SK-N-SH (cell line): ENCODE measurements around the gene MLLT10. TPM values are rescaled to one million over a fixed set of nuclear protein-coding genes. Genes with fewer than 3 reads are reported as not detected.

ENCODE experiments used
- CTCF ChIA-PET: fragments of 300-600, 350-600 bp; formaldehyde crosslinking; extraction: SDS; loops from one replicate; lab custom pipeline; 2021; lab: Yijun Ruan, JAX
- POLR2A ChIA-PET: fragments of 350-600 bp; sonication (Branson Sonifier 250); formaldehyde crosslinking; extraction: SDS; loops from one replicate; lab custom pipeline; 2020; ENCODE audit warnings: antibody characterized with exemption, inconsistent platforms; lab: Yijun Ruan, JAX
- DNase-seq: peaks from one replicate; pipeline ENCODE4 v3.0.0; 2012
- H2AFZ ChIP-seq: fragments of 200-600 bp; sonication (generic); 2 replicates; pipeline ENCODE4 v1.8.1; 2016; ENCODE audit warnings: antibody characterized with exemption, mild to moderate bottlenecking, low read depth
- H3F3A ChIP-seq: fragments of 200-600 bp; sonication (generic); replicated peaks from 2 replicates; pipeline ENCODE3; 2016; ENCODE audit warnings: antibody characterized with exemption, mild to moderate bottlenecking; ENCODE audit not compliant: insufficient read depth
- H3K27ac ChIP-seq, 2 experiments: fragments of 200-500 bp in 1 of 2; fragments of 200-600 bp in 1 of 2; sonication (Bioruptor generic) in 1 of 2; sonication (generic), shearing (Covaris generic) in 1 of 2; 2 replicates each; pipeline versions ENCODE4 v1.5.1 to v1.6.1; 2014 to 2016; ENCODE audit warnings: low read depth in 2 of 2, inconsistent platforms in 1 of 2, low read length in 1 of 2, mild to moderate bottlenecking in 1 of 2, mixed read lengths in 1 of 2
- H3K27me3 ChIP-seq: fragments of 200-600 bp; sonication (generic), shearing (Covaris generic); 2 replicates; pipeline ENCODE4 v1.6.1; 2016; ENCODE audit warnings: mixed run types; ENCODE audit not compliant: insufficient read depth
- H3K36me3 ChIP-seq, 2 experiments: fragments of 200-500 bp in 1 of 2; fragments of 200-600 bp in 1 of 2; sonication (Bioruptor generic) in 1 of 2; sonication (generic) in 1 of 2; replicated peaks in 1 of 2; 2 replicates each; pipeline versions ENCODE3 to v1.5.1; 2014 to 2016; ENCODE audit warnings: low read length in 1 of 2, mild to moderate bottlenecking in 1 of 2; ENCODE audit not compliant: insufficient read depth in 2 of 2, control insufficient read depth in 1 of 2
- H3K4me1 ChIP-seq, 2 experiments: fragments of 200-500 bp in 1 of 2; fragments of 200-600 bp in 1 of 2; sonication (Bioruptor generic) in 1 of 2; sonication (generic), shearing (Covaris generic) in 1 of 2; 2 replicates each; pipeline versions ENCODE4 v1.5.1 to v1.6.1; 2014 to 2016; ENCODE audit warnings: low read depth in 1 of 2, low read length in 1 of 2, mixed run types in 1 of 2; ENCODE audit not compliant: insufficient read depth in 2 of 2, control insufficient read depth in 1 of 2
- H3K4me2 ChIP-seq: fragments of 200-600 bp; sonication (generic), shearing (Covaris generic); 2 replicates; pipeline ENCODE4 v1.6.1; 2017; ENCODE audit warnings: mixed run types
- H3K4me3 ChIP-seq, 2 experiments: fragments of 200-500 bp in 1 of 2; fragments of 200-600 bp in 1 of 2; sonication (Bioruptor generic) in 1 of 2; sonication (generic), shearing (Covaris generic) in 1 of 2; 2 replicates each; pipeline versions ENCODE4 v1.5.1 to v1.8.1; 2014 to 2016; ENCODE audit warnings: low read depth in 2 of 2, inconsistent platforms in 1 of 2, low read length in 1 of 2, mild to moderate bottlenecking in 1 of 2, mixed read lengths in 1 of 2, moderate library complexity in 1 of 2
- H3K79me2 ChIP-seq: fragments of 200-600 bp; sonication (generic); 2 replicates; pipeline ENCODE4 v1.8.1; 2017; ENCODE audit warnings: mild to moderate bottlenecking; ENCODE audit not compliant: insufficient read depth
- H3K9ac ChIP-seq: fragments of 200-600 bp; sonication (generic); 2 replicates; pipeline ENCODE4 v1.6.1; 2017; ENCODE audit warnings: mixed run types
- H3K9me2 ChIP-seq: fragments of 200-600 bp; sonication (generic); 2 replicates; pipeline ENCODE4 v1.6.1; 2017; ENCODE audit warnings: mixed run types
- H3K9me3 ChIP-seq: fragments of 200-600 bp; sonication (generic); 2 replicates; pipeline ENCODE4 v1.6.1; 2017; ENCODE audit warnings: mixed run types, mild to moderate bottlenecking, moderate library complexity
- H4K20me1 ChIP-seq: fragments of 200-600 bp; sonication (generic); 2 replicates; pipeline ENCODE4 v1.6.1; 2017; ENCODE audit warnings: mild to moderate bottlenecking, mixed run types; ENCODE audit not compliant: insufficient read depth
- ELF1 ChIP-seq: IDR thresholded peaks from 2 replicates; pipeline ENCODE4 v1.4.0; 2012
- FOXM1 ChIP-seq: IDR thresholded peaks from 2 replicates; pipeline ENCODE4 v1.4.0; 2012; ENCODE audit warnings: low read depth, mild to moderate bottlenecking
- GABPA ChIP-seq: IDR thresholded peaks from 2 replicates; pipeline ENCODE4 v1.4.0; 2012; ENCODE audit warnings: low read depth, mild to moderate bottlenecking
- GATA2 ChIP-seq: sonication (generic); formaldehyde crosslinking; IDR thresholded peaks from 2 replicates; pipeline ENCODE4 v1.5.0; 2020; ENCODE audit warnings: mild to moderate bottlenecking, missing genetic modification reagents
- NRF1 ChIP-seq: IDR thresholded peaks from 2 replicates; pipeline ENCODE4 v1.6.1; 2012; ENCODE audit warnings: low read depth, mild to moderate bottlenecking, low read length
- POLR2AphosphoS5 ChIP-seq: IDR thresholded peaks from 2 replicates; pipeline ENCODE4 v1.6.1; 2012; ENCODE audit warnings: low read depth, low read length
- RAD21 ChIP-seq: IDR thresholded peaks from 2 replicates; pipeline ENCODE4 v1.6.1; 2012; ENCODE audit warnings: mild to moderate bottlenecking, low read length
- RFX5 ChIP-seq: IDR thresholded peaks from 2 replicates; pipeline ENCODE4 v1.6.1; 2012; ENCODE audit warnings: mild to moderate bottlenecking, improper control_type of control experiment, low read length
- SIN3A ChIP-seq: IDR thresholded peaks from 2 replicates; pipeline ENCODE4 v1.6.1; 2012; ENCODE audit warnings: low read depth, mild to moderate bottlenecking, low read length, moderate library complexity, borderline replicate concordance
- TCF12 ChIP-seq: IDR thresholded peaks from 2 replicates; pipeline ENCODE4 v1.4.0; 2012
- ZBTB33 ChIP-seq: IDR thresholded peaks from 2 replicates; pipeline ENCODE4 v1.4.0; 2012; ENCODE audit warnings: low read depth, borderline replicate concordance
- WGBS: methylation state at CpG from one replicate; pipeline ENCODE4 v1.1.6; 2017; ENCODE audit warnings: low lambda C conversion rate; 5-methylcytosine and 5-hydroxymethylcytosine counted together
- polyA plus RNA-seq, 3 experiments: library from polyadenylated mRNA; depleted of rRNA; stranded (reverse); fragments of >200 nt; gene quantifications; 2 replicates each; pipeline ENCODE4 v1.2.3, GENCODE V29; 2012
- TF ChIP-seq, protein P1 (sequence below): IDR thresholded peaks from 2 replicates; pipeline ENCODE4 v1.4.0; 2012; ENCODE audit warnings: low read depth
- TF ChIP-seq, protein P2 (sequence below): fragments of 200-600 bp; sonication (generic); IDR thresholded peaks from 2 replicates; pipeline ENCODE4 v1.6.1; 2017; ENCODE audit warnings: antibody characterized with exemption, mild to moderate bottlenecking, moderate library complexity

Gene MLLT10
- polyA plus RNA-seq, 1 of the 3 experiments (the other 2 are of a cell fraction): 26.0 TPM

DNA sequence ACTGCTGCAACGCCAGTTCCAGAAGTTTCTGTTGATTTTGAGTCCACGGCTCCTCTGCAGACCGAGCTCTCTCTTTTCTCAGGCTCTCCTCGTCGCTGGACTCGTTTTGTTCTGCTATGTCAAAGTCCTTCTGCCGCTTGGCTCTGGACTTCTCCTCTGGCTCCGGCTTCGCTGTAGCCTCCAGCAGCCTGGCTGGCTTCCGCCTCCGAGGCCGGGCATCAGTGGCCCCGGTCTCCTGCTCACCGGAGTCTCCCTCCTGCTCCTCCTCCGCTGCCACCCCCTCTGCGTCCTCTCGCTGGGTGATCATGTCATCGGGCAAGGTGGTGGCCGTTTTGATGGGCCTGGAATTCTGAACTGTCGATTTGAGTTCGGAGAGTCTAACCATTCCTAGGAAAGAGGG lies 225.2 kb downstream of the MLLT10 start:
- Histone ChIP-seq H2AFZ (no peak overlapping the region), H3K79me2 (no peaks in the 10 kb centered on the region), H3K9me2 (no peaks in the 10 kb centered on the region), H3K36me3 (no peaks in the 10 kb centered on the region), H3K4me3 (no peak overlapping the region), H3K27me3 (no peaks in the 10 kb centered on the region), H3F3A (no peaks in the 10 kb centered on the region), H3K9ac (no peak overlapping the region), H3K4me1 (peaks cover 0 to 11% of the 10 kb centered on the region in 2 experiments; a peak in 1 of 4 replicates), H3K27ac (no peak overlapping the region), H4K20me1 (no peaks in the 10 kb centered on the region), H3K4me2 (no peak overlapping the region), H3K9me3 (no peaks in the 10 kb centered on the region)
- no peak for DNase-seq
- 97% methylated on average over 21 of the region's 21 CpGs for WGBS
- TF ChIP-seq GABPA (no peak), POLR2AphosphoS5 (no peak), NRF1 (no peak), ZBTB33 (no peak)
- TF ChIP-seq, protein P1, sequence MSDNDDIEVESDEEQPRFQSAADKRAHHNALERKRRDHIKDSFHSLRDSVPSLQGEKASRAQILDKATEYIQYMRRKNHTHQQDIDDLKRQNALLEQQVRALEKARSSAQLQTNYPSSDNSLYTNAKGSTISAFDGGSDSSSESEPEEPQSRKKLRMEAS: no peak
- CTCF ChIA-PET: no interaction called here
- POLR2A ChIA-PET: no interaction called here

DNA sequence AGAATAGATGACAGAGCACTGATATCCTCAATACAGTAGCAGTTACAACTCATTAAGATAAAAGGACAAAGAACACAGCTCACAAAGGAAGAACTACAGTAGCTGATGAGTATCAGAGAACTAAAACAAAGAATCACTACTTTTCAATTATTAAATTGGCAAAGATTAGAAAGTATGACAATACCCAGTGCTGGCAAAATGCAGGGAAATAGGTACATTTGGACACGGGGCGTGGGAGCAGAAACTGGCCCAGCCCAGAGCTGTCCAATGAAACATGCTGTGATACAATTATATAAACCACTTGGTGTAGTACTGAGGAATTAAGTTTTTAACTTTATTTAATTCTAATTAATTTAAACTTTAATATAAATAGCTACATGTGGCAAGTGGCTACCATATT lies 226.3 kb downstream of the MLLT10 start:
- Histone ChIP-seq H3K9ac (no peak overlapping the region), H3K79me2 (no peaks in the 10 kb centered on the region), H3K27ac (no peak overlapping the region), H3K9me3 (no peaks in the 10 kb centered on the region), H3K9me2 (no peaks in the 10 kb centered on the region), H3K4me2 (no peak overlapping the region), H3K4me1 (peaks cover 0 to 5% of the 10 kb centered on the region in 2 experiments; a peak in 1 of 4 replicates), H2AFZ (no peak overlapping the region), H3K4me3 (no peak overlapping the region), H3K27me3 (no peaks in the 10 kb centered on the region), H4K20me1 (no peaks in the 10 kb centered on the region), H3K36me3 (no peaks in the 10 kb centered on the region), H3F3A (no peaks in the 10 kb centered on the region)
- ChIA-PET CTCF (interaction anchor here (0.7 kb wide), 1 partner anchor 263 kb away, joined by 3 read pairs; no protein-coding TSS in a partner anchor), POLR2A (no interaction called here)
- TF ChIP-seq TCF12: no peak
- no peak for TF ChIP-seq RFX5
- TF ChIP-seq FOXM1: no peak
- no peak for TF ChIP-seq RAD21
- TF ChIP-seq SIN3A: no peak
- no peak for TF ChIP-seq GATA2
- no peak for TF ChIP-seq ELF1
- TF ChIP-seq, protein P2, sequence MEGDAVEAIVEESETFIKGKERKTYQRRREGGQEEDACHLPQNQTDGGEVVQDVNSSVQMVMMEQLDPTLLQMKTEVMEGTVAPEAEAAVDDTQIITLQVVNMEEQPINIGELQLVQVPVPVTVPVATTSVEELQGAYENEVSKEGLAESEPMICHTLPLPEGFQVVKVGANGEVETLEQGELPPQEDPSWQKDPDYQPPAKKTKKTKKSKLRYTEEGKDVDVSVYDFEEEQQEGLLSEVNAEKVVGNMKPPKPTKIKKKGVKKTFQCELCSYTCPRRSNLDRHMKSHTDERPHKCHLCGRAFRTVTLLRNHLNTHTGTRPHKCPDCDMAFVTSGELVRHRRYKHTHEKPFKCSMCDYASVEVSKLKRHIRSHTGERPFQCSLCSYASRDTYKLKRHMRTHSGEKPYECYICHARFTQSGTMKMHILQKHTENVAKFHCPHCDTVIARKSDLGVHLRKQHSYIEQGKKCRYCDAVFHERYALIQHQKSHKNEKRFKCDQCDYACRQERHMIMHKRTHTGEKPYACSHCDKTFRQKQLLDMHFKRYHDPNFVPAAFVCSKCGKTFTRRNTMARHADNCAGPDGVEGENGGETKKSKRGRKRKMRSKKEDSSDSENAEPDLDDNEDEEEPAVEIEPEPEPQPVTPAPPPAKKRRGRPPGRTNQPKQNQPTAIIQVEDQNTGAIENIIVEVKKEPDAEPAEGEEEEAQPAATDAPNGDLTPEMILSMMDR: no peak
- WGBS: 92% methylated on average over 2 of the region's 2 CpGs
- no peak for DNase-seq
